Measurements from ENCODE around the gene ACSF2. TPM values are rescaled to one million over a fixed set of nuclear protein-coding genes. Genes with fewer than 3 reads are reported as not detected.

Gene ACSF2
- total and polyA plus RNA-seq, 2 of the 13 experiments (the other 11 are each of a cell fraction or from before 2014, with no cell fraction given), result 87.3 to 109 TPM

DNA sequence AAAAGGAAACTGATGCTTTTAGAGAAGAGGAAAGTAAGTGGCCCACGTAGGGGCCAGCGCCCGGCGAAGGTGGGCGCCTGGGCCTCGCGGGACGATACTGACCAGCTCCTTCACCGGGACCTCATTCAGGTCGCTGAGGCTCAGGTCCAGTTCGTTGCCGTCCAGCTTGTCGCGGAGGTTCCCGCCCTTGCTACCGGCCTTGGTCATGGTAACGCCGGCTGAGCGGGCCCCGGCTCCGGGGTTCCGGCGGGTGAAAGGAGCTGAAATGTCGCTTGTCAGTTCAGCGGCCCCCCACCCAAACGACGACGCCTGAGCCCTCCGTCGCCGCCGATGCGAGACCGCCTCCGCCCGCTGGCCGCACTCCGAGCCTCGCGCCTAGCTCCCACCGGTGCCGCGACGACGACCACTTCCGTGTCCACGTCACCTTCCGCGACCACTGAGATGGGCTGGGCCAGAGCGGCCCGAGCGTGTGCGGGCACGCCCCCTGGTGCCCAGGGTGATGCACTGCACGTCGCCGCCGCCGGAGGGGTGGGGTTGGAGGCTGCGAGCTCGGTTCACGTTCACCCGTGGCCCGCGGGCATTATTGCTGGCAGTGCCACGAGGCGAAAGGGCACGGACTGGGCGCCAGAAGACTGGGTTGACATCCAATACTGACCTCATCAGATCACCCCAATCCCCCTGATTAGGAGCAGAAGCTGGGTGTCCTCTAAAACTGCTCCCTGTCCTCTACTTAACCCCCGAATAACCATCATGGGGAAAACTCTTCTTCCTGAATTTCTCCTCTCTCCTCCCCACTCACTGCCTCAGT, 28.7 kb upstream of the ACSF2 start, which contains the start of gene LRRC59 (continued):
- TF ChIP-seq, protein P1, sequence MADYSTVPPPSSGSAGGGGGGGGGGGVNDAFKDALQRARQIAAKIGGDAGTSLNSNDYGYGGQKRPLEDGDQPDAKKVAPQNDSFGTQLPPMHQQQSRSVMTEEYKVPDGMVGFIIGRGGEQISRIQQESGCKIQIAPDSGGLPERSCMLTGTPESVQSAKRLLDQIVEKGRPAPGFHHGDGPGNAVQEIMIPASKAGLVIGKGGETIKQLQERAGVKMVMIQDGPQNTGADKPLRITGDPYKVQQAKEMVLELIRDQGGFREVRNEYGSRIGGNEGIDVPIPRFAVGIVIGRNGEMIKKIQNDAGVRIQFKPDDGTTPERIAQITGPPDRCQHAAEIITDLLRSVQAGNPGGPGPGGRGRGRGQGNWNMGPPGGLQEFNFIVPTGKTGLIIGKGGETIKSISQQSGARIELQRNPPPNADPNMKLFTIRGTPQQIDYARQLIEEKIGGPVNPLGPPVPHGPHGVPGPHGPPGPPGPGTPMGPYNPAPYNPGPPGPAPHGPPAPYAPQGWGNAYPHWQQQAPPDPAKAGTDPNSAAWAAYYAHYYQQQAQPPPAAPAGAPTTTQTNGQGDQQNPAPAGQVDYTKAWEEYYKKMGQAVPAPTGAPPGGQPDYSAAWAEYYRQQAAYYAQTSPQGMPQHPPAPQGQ (CRISPR knock-in tag; IDR thresholded peaks at IDR 0.05; ENCODE audit: borderline replicate concordance), result peak; percentile 98; the same call in 1 of the 2 replicates
- TF ChIP-seq ZNF615 (CRISPR knock-in tag; IDR thresholded peaks at IDR 0.05; ENCODE audit: borderline replicate concordance) (no peak), SUZ12 (IDR thresholded peaks at IDR 0.05; ENCODE audit: low read depth, low read length) (no peak), CHD2 (IDR thresholded peaks at IDR 0.05; ENCODE audit: low read depth, low read length) (no peak; the same call in 1 of the 2 replicates), HNRNPUL1 (IDR thresholded peaks at IDR 0.05; ENCODE audit: low read depth, low read length) (peak; percentile 85; the same call in 1 of the 2 replicates), ZNF124 (CRISPR knock-in tag; IDR thresholded peaks at IDR 0.05) (peak; percentile 95), NR2C2 (CRISPR knock-in tag; IDR thresholded peaks at IDR 0.05; ENCODE audit: borderline replicate concordance) (peak; percentile 95), TRIM24 (CRISPR knock-in tag; IDR thresholded peaks at IDR 0.05) (no peak), IRX3 (CRISPR knock-in tag; IDR thresholded peaks at IDR 0.05; ENCODE audit: borderline replicate concordance, low read depth) (peak; percentile 97), SAFB2 (CRISPR knock-in tag; IDR thresholded peaks at IDR 0.05; ENCODE audit: borderline replicate concordance, low read depth) (peak; percentile 94), NFKBIZ (CRISPR knock-in tag; IDR thresholded peaks at IDR 0.05) (peak; percentile 89), RBAK (CRISPR knock-in tag; IDR thresholded peaks at IDR 0.05) (peak; percentile 49; the same call in 1 of the 2 replicates), CC2D1A (CRISPR knock-in tag; IDR thresholded peaks at IDR 0.05) (no peak), ZNF7 (CRISPR knock-in tag; IDR thresholded peaks at IDR 0.05) (no peak; the same call in 1 of the 2 replicates), SNRNP70 (IDR thresholded peaks at IDR 0.05; ENCODE audit: low read depth, low read length) (no peak), MIER2 (CRISPR knock-in tag; IDR thresholded peaks at IDR 0.05) (peak; percentile 88), TBL1XR1 (IDR thresholded peaks at IDR 0.05; ENCODE audit: borderline replicate concordance, low read length, partially characterized antibody) (peak; percentile 61), SOX13 (IDR thresholded peaks at IDR 0.05) (no peak; the same call in 1 of the 2 replicates), SOX13 (CRISPR knock-in tag; conservative IDR thresholded peaks at IDR 0.05 in 1 of 2, IDR thresholded peaks at IDR 0.05 in 1 of 2) (peak in 1 of 2 experiments; percentile 86; a peak in 2 of 4 replicates), MAZ (IDR thresholded peaks at IDR 0.05; ENCODE audit: borderline replicate concordance, low read depth, low read length) (peak; percentile 89), MAZ (CRISPR knock-in tag; IDR thresholded peaks at IDR 0.05; ENCODE audit: low read depth) (peak; percentile 100), GZF1 (CRISPR knock-in tag; IDR thresholded peaks at IDR 0.05) (peak; percentile 94), ZNF530 (CRISPR knock-in tag; IDR thresholded peaks at IDR 0.05; ENCODE audit: low read depth) (no peak), TOE1 (CRISPR knock-in tag; IDR thresholded peaks at IDR 0.05) (peak; percentile 93), ZFYVE20 (CRISPR knock-in tag; IDR thresholded peaks at IDR 0.05; ENCODE audit: borderline replicate concordance, low read depth) (peak; percentile 95)
- TF ChIP-seq, protein P2, sequence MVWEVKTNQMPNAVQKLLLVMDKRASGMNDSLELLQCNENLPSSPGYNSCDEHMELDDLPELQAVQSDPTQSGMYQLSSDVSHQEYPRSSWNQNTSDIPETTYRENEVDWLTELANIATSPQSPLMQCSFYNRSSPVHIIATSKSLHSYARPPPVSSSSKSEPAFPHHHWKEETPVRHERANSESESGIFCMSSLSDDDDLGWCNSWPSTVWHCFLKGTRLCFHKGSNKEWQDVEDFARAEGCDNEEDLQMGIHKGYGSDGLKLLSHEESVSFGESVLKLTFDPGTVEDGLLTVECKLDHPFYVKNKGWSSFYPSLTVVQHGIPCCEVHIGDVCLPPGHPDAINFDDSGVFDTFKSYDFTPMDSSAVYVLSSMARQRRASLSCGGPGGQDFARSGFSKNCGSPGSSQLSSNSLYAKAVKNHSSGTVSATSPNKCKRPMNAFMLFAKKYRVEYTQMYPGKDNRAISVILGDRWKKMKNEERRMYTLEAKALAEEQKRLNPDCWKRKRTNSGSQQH (CRISPR knock-in tag; IDR thresholded peaks at IDR 0.05; ENCODE audit: low read depth), result peak; percentile 99

All from HepG2 (cell line).